GM18868 (cell line): ENCODE results near the gene C16orf78.

Experiments
- ATAC-seq: cut with Tn5 transposase; IDR thresholded peaks from one replicate; pipeline ENCODE4 v1.9.1; 2021; ENCODE audit warnings: mild to moderate bottlenecking, moderate library complexity; ENCODE audit not compliant: unreplicated experiment

The C16orf78 gene, protein sequence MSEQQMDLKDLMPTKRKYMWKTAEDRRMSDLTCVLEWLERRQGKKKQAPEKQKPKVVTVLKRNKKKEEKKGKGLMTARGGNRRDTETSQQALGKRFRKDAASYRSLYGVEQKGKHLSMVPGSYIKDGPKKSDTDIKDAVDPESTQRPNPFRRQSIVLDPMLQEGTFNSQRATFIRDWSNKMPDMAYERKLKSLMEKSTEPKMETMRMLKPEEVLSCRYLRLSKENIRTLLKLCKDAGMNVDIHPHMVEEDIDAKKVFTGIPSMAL

DNA sequence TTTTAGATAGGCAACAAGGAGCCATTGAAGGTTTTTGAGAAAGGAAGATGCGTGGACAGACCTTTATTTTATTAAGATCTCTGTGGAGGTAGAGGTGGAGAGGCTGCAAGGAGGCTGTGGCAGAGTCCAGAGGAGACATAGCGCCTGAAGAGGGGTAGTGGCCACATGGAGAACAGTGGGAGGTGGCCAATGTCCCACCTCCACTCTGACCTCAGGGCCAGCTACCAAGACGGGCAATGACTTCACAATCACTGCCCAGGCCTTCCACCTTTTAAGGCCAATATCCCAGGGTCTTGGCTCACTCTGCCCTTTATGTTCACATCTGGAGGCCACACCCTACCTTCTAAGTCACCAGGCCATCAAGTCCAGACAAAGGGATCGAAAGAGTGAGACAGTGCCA, at the start of gene C16orf78:
Gene C16orf78 (plus strand): TSS at position 301 of the 400 bp plus-strand sequence. CDS start 136 bp downstream, outside the sequence.
- no peak for ATAC-seq

DNA sequence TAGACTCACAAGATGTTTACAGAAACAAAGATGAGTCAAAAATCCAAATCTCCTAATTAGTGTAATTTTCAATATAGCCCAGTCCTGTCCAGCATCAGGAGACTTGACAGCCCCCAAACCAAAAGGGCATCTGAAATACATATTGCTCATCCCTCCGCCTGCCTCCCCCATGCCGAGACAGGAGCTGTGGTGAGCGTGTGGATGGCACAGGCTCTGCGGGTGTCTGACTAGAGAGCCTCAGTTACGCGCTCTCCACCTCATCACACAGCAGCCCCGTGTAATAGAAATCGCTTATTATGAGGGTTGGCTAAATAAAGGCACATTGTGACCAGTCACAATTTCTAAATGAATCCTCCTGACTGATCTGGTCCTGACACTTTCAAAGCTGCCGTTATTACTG, 48.9 kb upstream of the C16orf78 start:
- ATAC-seq, result no peak

DNA sequence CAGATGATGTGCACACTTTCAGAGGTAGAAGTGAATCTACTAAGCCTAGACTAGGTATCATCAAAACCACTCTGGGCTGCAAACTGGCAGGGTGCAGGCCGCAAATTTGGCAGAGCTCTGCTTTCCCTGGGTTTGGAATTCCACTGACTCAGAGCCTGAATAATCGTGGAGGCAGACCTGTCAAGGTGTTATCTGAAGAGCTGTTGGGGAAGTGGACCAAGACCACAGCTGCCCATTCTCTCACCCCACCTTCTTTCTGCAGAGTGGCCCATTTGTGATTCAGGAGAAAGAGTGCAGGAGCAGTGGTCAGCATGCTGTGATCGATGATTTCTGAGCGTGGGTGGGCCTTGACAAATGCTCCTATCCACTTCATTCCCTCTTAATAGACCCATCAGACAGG, 46.1 kb upstream of the C16orf78 start:
- no peak for ATAC-seq

DNA sequence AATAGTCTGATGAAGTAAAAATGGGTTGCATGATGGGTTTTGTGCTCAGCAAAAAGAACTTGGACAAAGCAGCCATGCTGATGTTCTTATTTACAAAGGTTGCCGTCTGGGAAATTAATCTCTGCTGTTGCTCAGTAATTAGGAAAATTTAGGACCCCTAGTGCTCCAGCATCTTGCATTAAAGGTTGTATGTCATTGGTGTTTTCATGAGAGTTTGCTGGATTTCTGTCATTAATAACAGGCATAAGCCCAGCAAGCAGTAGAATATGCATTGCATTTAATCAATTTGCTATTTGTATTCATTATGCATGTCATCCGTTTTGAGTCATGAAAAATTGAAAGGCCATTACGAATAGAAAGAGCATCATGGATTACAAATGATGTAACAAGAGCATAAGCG, 45.3 kb upstream of the C16orf78 start:
- no peak for ATAC-seq

DNA sequence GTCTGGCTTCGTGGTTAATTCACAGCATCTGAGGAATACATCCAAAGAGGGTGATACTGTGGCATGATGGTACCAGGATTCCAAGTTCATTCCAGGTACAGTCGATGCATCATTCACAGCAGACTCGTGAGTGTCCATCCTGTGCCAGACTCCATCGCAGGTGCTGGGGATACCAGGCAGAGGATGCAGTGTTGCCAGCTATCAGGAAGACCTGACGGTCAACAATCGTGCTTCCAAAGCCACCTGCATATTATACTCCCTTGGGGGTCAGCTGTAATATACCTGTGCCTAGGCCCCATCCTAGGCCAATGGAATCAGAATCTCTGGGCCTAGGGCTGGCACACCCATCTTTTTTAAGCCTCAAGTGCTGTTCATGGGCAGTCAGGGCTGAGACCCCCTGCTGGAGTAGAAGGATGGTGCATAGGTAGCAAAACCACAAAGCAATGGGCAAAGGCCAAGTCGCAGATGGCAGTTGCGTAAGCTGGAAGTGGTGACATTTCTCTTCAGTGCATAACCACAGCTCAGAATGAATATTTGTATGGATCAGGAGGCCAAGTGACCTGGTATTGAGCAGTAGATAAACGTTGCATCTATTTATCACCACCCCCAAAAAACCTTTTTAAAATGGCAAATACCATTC, 42.9 kb upstream of the C16orf78 start:
- ATAC-seq, result no peak

DNA sequence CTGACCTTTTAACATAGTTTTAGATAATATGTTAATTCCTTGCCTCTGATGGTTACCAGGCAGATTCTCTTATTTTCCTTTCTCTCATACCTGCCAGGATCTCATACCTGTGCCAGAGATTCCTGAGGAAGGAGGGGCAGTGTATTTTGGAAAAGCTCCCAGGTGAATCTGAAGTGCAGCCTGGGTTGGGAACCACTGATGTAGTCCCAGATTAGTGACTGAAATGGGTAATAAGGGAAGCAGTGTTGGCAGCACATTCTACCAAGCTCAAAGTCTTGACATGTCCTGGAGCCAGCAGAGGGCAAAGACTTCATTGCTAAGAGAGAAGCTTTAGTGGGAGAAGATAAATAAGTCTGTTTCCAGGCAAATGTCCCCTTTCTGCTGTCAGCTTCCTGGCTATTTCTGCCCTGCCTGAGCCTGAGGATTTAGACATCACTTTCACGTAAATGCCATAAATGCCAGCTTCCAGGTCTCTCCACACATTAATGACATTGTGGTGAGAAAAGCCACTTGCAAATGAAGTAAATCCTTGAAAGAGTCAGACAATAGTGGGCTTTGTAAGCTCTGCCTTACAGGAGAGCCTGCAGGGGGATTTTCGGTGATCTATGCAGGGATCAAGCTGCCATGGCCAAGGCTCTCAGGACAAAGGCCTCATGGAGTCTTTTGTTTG, 40.9 kb upstream of the C16orf78 start:
- ATAC-seq, result no peak

DNA sequence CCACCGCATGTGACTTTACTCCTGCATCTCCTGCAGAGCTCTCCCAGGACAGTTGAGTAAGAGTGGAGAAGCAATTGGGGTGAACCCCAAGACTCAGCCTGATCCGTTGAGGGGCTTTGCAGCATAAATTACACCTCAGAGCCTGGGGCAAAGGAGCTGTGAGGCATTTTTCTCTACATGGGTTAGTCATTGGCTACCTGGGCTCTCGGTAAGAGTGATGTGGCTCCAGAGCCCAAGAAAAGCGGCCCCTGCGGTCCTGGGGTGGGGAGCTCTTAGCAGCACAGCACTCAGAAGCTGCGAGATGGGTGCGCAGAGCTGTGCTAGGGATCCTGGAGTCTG, 40.4 kb upstream of the C16orf78 start:
- ATAC-seq, result no peak

DNA sequence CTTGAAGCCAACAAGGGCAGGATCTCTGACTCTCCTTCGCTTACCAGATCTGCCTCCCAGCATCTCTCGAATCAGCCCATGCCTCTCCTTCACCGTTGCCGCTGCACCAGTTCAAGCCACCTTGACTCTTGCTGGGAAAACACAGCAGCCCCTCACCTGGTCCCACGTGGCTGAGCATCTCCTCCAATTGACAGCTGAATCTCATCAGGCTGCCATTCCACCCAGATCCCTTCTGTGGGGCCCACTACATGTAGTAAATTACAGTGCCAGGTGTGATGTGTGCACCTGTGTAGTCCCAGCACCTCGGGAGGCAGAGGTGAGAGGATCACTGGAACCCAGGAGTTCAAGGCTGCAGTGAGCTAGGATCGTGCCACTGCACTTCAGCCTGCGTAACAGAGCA, 37.8 kb upstream of the C16orf78 start:
- no peak for ATAC-seq

DNA sequence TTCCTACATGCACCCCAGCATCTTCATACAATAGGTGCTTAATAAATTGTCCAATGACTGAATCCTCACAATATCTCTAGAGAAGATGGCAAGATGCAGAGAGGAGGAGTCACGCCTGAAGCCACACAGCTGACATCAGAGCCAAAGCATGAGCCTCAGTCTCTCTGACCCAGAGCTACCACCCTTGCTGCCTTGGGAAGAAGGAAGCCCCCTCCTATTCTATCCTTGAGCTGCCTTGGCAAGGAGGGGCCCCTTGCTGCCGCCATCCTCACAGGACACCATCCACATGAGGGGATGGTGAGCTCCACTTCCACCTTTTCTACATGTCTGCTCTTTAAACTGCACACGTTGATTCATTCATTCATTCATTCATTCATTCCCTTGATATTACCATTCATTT, 37.0 kb upstream of the C16orf78 start:
- ATAC-seq, result no peak

DNA sequence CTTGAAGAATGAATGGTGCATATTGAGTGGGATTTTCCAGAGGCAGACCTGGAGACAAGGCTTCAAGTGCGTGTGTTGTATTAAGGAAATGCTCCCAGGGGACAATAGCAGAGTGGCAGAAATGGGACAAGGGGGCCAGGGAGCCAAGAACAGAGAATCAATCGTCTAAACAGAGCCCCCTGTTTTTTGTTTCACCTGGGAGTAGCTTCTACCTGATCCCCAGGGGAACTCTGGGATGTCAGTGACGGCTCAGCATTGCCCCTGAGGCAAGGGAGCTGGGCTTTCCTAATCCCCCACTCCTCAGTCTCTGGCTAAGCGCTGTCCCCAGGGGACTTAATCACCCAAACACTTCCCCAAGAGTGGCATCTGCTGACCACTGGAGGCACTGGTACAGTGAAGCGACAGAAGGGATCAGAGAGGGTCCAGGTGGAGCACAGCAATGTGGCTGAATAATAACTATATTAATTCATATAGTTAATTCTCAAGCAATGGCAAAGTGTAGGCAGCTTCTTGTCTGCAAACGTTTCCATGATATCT, 35.7 kb upstream of the C16orf78 start:
- ATAC-seq, result no peak

DNA sequence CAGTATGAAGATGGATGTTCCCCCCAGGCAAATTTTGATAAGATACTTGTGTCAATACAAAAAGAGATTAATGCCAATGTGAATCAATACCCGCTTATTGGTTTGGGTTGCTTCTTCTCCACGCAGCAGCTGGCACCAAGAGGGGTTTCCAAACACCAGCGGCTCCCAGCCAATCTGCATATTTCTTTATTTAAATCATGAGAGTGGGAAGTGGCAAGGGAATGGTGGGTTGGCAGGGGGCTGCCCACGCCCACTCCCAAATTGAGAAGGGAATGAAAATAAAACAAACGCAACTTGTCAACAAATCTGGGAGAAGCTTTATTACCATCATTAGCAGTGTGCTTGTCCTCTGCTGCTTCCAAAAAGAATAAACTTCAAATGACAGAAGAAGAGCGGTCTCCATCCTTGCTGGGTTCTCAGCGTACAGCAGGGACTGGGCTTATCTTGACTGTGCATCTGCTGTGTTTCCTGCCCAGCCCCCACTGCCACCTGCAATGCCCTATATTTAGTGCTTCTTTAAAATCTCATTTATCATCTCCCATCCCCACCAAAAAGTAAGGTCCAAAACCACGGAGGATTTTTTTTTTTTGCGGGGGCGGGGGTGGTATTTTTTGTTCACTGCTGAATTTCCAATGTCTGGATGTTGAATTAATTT, 34.9 kb upstream of the C16orf78 start:
- ATAC-seq, result no peak

DNA sequence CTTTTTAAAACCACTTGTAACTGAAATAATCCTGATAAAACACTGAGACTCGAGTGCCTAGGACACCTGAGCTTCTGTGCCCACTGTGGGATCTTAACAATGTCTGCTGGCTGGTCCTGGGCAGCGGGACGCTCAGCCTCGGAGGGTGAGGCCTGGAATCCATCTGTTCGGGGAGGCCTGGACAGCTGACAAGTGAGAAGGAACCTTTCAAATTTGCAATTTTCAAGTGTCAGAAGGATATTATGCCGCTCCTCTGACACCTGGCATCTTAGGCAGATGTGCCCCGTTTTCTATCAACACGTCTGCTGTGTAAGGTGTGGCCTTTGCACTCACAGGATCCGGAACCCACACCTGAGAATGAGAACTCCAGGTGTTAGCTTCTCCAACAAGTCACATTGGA, 33.1 kb upstream of the C16orf78 start:
- ATAC-seq, result no peak

DNA sequence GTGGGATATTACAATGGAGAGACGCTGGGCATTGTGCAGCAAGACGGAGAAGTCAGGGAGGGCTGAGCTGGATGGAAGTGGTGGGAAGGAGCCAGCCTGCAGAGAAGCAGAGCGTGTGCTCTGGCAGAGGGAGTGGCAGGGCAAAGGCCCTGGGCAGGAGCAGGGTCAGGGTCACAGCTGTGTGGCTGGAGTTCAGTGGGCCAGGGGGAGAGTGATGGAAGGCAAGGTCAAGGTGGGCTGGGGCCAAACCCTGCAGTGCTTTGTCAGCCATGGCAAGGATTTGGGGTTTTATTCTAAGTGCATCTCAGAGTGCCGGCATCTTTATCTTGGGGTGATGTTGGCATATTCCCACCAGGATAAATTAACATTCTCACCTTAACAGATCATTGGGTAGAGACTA, 31.9 kb upstream of the C16orf78 start:
- ATAC-seq, result no peak

DNA sequence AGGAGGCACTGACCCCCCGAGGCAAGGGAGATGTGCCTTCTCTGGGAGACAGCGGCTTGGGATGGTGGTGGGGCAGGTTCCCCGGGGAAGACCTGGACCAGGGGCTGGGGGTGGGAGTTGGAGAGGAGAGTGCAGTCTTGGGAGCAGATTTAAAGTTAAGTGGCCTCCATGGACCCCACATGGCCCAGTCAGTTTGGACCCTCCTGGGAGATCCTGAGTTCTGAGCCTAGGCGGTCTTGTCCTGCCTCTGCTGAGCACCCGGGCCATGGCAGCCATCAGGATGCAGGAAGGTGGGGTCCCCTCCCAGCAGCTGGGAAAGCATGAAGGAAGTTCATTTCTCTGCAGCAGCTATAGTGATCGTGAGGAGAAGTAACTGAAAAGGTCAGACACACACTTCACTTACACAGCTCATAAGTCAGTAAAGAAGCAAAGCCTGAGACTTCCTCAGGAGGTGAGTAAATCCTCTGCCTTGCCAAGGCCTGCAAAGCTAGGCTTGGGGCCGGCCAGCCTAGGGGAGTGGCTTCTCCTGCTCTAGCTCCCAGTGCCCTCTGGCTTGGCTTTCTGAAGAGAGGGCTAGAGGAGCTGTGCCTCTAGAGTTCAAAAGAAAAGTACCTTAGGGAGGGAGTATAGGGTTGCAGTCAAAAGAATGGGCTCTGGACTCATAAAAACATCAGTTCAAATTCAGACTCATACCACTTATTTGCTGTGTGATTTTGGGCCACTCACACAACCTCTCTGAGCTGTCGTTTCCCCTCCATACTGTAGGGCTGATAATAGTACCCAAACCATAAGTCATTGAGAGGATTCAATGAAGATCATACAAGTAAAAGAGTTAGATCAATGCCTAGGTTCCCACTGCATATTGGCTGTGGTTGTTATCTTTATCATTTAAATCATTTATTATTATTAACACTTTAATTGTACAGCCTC, 31.0 kb upstream of the C16orf78 start:
- ATAC-seq, result no peak

DNA sequence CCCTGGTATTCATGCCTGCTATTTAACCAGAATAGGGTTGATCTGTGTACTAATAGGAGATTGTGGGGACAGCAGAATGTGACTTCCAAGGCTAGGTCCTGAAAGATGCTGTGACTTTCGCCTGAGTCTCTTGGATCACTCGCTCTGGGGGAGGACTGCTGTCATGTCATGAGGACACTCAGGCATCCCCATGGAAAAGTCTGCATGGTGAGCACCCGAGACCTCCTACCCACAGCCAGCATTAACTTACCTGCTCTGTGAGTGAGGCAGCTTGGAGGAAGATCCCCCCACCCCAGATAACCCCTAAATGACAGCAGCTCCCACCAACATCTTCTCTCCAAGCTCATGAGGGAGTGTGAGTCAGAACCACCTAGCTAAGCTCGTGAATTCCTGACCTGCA, 30.3 kb upstream of the C16orf78 start:
- ATAC-seq, result no peak

DNA sequence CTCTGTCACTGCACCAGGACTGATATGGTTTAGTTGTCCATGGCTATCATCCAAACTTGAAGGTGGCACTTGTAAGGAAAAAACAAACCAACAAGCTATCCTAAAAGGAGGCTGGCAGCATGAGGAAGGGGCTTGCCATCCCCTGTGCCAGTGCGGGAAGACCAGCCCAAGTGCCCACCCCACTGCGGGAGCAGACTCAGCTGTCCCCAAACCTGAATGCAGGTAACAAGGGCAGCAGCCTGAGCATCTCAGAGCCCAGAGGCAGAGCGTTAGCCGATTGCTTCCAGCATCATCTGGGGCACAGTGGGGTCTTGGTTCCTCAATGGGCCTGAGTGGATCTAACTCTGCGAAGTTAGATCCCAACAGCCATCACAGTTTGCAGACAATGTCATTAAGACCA, 29.2 kb upstream of the C16orf78 start:
- no peak for ATAC-seq

DNA sequence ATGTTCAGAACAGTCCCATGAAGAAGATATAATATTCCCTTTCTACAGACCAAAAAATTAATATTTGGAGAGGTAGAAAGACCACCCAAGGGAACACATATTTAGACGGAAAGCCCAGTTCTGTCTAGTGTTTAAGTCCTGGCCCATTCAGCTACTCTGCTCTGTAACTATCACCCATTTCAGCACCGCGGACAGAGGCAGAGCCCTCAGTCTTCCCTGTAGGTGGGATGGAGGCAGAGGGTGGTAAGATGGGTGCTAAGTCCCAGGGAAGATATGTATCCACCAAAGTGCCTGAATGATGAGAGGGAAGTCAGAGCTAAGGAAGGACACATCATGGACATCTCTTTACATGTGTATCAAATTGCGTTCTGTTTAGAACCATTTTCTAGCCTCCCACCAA, 27.8 kb upstream of the C16orf78 start:
- ATAC-seq, result no peak

DNA sequence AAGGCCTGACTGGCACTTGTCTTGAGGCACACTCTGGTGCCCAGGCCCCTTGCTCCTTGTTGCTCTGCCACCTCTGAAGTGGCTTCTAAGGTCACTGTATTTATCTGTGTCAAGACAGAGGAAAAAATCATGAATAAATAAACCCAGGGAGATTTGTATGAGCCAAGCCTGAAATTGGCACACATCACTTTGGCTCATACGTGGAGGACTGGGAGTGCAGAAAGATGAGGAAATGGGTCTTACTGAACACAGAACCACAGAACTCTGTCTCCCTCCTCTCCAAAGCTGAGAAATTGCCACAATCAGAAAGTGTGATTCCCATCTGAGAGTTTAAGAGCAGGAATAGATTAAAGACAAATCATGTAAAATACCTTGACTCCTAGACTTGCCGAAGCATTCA, 27.1 kb upstream of the C16orf78 start:
- ATAC-seq, result no peak

DNA sequence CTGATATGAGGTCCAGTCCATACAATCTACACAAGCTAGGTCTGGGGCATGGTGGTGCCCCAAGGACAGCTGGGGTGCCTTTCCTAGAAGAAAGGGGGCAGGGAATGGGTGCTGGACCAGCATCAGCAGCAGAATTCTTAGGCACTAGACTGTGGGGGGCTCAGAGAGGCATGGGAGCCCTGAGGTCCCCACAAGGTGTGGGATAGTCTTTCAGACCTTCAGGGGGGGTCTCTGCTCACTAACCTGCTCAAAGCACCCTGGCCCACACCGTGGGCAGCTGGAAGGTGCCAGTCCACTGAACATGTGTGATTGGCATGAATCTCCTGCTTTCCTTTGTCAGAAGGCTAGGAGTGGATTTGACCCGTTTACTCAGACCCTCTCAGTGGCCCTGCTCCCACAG, 26.1 kb upstream of the C16orf78 start:
- no peak for ATAC-seq

DNA sequence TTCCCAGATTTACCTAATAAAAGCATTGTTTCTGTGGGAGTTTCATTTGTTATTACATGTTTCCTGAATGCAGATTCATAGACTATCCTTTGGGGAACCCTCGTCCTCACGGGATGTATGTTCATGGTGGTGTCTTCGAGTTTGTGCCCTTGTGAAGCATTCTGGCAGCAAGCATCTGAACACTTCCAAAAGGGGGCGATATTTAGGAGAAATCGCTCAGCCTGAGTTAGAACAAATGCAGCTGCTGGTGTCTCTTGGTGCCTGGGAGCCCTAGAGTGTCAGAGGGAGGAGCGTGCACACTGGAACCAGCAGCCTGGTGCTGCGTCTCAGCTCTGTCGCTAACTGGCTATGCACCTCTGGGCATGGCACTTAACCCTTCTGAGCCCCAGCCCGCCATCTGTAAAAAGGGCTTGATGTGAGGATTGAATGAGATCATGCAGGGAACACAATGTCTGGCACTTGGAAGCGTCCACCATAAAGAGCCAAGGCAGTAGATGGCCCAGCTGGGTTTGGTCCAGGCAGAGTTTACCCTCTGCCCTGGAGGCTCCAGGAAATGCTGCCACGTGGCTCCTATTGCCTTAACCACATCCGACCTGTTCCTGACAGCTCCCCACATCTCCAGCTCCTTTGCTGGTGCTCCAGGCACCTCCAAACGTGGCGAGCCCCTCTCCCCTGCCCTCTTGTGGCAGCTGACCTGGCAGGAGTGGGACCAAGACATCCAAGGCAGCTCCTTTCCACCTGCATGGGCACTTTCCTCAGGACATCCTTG, 25.0 kb upstream of the C16orf78 start:
- ATAC-seq, result no peak
